GM18909 (cell line): ENCODE measurements around the gene SLCO2B1.

Experiments used
- ATAC-seq: cut with Tn5 transposase; IDR thresholded peaks from one replicate; pipeline ENCODE4 v1.9.1; 2021; ENCODE audit warnings: mild to moderate bottlenecking; ENCODE audit not compliant: unreplicated experiment, poor library complexity

Gene SLCO2B1

DNA sequence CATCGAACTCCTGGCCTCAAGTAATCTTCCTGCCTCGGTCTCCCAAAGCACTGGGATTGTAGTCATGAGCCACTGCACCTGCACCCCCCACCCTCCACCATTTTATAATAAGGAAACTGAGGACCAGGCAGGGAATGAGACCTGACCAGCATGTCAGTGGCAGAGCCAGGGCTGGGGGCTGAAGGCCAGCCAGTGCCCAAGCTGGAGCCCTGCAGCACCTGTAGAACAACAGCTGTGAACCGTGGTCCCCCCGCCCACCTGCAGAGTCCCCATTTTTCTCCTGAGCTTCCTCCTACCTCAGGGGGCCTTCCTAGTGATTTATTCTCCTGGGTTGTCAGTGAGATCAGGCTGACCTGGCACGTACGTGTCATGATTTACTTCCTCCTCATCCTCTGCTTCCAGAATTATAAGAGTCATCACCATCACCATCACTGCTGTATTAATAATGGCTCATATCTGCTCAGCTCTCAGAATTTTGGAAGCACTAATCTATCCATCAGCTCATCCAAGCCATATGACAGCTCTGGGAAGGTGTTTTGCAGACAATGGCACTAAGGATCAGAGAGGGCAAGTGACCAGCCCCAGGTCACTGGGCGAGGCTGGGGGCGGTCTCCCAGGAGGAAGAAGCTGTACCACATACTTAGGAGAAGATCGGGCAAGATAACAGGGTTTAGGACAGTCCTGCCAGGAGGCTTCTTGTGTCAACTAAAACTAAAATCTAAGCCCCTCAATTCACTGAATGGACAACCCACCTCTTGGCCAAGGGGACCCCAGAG is 5.5 kb upstream of the SLCO2B1 start:
- no peak for ATAC-seq

DNA sequence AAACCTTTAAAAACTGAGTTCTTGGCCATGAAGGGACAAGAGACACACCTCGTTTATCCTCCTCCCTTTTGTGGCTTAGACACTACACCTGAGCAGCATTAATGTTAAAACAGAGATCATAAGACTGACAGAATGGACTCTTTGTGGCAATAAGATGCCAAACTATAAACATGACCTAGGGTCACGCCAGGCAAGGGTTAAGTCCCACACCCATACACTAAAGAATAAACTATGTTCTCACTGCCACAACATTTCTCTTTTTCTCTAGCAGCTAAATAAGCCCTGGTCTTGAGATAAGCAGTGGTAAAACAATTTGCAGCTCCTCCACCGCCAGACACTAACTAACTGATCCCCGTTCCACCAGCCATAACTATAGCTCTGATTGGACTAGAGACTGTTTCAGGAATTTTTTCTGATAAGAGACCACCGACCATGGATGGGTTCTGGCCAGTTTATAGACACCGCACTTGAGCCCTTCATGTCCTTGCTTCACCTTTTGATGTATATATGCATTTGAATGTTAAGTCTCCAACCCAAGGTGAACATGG is 4.9 kb upstream of the SLCO2B1 start:
- ATAC-seq = no peak

DNA sequence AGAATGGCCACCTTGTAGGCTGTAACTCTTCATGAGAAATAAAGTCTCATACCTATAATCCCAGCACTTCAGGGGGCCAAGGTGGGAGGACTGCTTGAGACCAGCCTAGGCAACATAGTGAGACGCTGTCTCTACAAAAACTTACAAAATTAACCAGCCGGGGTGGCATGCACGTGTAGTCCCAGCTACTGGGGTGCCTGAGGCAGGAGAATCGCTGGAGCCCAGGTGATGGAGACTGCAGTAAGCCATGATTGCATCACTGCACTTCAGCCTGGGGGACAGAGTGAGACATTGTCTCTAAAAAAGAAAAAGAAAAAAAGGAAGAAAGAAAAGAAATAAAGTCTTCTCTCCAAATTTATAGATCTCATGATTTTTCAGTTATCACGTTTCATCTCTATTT is 4.2 kb upstream of the SLCO2B1 start:
- no peak for ATAC-seq

DNA sequence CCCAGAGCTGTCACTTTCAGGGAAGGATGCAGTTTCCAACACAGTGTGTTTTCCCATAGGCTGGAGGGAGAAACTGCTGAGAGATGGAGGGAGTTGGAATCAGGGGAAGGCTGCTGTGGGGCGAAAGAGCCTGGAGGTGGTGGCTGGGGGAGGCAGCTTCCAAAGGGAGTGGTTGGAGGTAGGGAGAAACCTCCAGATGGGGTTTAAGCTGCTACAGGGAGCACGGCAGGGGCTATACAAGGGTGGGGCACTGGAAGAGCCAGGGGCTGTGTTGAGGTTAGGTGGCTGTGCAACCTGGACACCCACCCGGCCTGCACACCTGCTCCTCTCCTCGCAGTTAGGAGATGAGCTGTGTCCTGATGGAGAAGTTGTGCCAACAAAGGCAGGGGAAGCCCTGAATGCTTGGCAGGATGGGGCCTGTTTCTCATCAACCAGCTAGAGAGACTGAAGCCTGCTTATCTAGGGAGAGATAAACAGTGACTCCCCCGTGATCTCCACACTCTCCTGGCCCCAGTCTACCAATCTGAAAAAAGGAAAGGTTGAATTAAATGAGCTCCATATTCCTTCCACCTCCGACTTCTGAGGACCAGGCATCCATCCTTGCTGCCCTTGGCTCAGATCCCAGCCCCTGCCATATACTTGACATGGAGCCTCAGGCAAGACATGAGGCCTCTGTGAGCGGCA is 3.6 kb upstream of the SLCO2B1 start:
- ATAC-seq = no peak

DNA sequence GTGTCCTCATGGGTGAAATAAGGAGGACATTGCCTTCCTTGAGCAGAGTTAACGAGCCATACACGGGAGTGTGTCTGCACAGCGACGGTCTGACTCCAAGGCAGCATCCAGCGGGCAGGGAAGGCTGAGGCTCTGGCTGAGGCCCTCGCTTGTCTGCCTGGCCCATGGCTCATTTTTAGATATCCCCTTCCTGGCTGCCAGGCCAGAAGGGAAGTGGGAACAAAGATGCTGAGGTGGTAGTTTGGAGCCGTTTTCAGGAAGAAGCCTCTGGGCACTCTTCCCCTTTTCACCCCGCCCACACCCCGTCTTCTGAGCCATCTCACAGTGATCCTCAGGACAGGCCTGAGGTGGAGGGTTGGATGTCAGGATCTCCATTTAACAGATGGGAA is 3.0 kb upstream of the SLCO2B1 start:
- ATAC-seq = no peak

DNA sequence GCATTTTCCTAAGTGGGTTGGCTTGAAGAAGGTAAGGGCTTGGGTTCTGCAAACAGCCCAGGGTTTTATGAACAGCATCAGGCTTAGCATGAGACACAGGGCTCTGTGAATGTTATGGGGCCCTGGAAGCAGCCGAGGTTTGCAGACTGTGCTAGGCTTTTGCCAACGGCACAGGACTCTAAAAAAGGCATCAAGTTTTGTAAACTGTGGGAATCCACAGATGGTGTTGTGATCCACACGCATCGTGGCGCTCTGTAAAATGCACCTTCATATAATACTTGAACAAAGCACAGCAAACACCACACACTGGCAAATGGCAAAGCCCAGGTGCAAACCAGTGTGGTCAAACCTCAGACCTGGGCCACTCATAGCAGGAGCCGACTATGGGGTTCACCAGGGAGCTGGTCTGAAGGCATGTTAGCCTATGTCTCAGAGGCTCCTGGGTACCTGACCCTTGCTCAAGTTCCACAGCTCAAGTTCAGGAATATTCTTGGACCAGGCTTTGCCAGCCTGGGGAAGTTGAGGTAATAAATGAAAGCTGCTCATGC is 2.4 kb upstream of the SLCO2B1 start:
- no peak for ATAC-seq

DNA sequence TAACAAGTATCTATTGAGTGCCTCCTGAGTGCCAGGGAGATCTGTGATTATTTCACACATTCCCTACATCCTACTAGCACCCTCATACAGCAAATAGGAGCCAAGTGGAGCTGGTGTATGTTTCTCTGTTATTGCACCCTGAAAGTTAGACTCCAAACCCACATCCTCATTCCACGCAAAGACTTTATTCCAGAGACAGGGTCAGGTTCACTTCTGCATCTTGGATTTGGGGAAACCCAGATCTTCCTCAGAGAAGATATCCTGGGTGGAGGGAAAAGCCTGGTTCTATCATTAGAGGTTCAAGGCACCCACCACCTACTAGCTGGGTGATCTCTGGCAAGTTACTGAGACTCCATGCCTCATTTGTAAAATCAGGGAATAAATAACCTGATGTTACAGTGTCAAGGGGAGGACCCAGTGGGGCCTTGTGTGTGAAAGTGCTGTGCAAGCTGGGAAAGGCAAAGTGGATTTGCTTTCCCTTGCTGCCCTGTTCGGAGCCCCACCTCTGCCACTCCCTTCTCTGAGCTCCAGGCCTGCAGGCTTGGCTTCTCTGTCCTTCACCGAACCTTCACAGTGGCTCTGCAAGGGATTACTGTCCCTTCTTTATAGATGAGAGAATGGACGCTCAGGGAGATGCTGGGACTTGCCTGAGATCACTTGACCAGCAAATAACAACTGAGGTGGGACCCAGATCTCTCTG is 991 bp upstream of the SLCO2B1 start:
- no peak for ATAC-seq

DNA sequence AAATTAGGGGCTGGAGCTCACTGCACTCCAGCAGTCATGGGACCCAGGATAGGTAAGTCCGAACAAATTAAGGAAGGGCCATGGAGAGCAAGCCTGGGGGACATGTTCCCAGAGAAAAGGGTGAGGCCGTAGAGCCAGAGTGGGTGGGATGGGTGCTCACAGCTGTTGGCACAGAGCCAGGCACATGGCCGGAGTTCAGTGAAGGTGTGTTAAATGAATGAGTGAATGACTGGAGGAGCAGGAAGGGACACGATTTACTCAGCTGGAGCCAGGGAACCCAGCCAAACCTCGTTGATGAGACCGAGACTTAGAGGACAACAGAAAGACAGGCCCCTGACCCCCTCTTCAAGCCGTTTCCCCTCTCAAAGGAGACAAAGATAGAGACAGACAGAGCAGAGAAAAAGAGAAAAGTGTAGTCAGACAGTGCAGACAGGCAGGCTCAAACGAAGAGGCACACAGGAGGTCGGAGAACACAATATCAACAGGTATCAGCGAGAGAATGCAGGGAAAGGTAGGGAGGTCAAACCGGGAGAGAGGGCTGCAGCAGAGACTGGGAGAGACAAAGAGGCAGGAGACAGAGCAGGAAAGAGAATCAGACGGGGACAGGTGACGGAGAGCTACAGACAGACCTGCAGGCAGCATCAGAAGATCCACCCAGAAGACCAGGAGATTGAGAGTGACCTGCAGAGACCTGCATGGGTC is 590 bp downstream of the SLCO2B1 start:
- ATAC-seq = no peak

DNA sequence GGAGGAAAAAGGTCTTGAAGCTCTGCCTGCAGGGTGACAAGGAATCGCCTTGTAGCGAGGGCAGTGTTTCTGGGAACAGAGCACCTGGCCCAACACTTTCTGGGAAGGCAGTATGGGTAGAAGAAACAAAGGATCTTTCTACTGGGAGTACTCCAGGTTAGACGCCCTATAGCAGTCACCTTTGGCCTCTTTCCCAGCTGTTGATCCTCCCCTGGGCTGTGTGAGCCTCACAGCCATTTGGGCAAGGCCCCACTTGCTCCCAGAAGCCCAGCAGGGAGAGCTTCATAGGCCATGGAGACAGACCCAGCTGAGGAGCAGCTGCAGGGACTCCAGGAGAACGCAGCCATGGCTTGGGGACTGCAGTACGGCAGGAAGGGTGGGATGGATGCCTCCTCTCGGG is 1.2 kb downstream of the SLCO2B1 start:
- no peak for ATAC-seq

DNA sequence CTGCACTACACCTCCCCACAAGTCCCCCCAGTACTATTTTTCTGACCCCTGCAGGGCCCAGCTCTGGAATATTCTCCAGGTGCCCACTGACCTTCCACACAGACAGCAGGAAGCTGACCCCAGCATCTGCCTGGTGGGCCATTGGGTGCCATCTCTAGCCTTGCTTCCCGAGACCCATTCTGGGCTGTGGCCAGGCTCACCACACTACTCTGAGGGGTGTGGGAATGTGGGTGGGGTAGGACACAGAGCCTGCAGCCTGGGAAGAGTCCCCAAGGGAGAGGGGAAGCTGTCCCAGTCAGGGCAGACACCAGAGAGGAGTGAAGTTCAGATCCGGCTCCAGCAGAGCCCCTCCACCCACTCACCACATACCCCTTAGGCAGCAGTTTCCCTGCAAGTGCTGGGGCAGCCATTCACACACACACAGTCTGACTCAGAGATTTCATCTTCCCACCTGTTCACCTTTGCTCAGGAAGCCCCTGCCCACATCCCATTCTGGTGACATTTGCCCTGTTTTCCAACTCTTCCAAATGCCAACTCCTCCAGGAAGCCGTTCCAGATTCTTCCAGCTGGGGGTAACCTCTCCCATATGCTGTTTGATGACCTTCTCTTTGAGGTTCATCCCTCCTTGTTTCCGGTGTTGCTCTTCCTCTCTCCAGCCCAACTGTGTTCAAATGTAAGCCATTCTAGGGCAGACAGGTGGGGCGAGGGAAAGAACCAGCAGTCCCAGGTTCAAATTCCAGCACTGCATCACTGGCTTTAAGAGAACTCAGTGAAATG is 1.9 kb downstream of the SLCO2B1 start:
- no peak for ATAC-seq

DNA sequence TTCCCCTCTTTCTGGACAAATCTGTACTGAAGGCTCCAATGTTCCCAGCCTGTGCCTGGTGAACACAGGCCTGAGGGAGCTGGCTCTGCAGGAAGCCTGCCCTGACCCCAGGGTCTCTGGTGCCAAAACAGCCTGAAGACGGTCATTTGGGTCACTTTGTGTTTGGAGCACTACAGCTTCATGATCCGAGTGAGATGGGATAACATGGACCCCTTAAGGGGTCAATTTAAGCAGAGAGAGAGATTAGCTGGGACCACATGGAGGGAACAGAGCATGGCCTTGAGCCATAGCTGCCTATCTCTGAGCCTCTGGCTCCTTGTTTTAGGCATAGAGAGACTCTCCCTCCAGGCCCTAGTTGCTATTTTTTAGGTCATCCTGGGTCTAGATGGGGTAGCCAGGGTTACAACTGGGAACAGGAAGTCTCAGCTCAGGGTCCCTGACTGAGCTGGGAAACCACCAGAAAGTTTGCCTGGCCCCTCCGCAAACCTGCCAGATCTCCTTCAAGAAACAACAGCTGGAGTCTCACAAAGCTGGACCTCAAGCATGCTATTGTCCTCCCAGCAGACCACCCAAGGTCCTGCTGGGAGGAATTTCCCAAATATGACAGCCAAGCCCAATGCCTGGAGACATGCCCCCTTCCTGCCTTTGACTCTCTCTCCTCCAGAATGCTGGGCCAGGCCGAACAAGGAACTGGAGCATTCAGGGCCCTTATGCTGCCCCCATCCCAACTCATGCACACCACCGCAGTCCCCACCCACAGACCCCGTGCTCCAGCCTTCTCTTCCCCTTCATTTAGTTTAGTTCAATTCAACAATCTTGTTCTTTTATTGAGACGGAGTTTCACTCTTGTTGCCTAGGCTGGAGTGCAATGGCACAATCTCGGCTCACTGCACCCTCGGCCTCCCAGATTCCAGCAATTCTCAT is 4.0 kb downstream of the SLCO2B1 start:
- ATAC-seq = no peak

DNA sequence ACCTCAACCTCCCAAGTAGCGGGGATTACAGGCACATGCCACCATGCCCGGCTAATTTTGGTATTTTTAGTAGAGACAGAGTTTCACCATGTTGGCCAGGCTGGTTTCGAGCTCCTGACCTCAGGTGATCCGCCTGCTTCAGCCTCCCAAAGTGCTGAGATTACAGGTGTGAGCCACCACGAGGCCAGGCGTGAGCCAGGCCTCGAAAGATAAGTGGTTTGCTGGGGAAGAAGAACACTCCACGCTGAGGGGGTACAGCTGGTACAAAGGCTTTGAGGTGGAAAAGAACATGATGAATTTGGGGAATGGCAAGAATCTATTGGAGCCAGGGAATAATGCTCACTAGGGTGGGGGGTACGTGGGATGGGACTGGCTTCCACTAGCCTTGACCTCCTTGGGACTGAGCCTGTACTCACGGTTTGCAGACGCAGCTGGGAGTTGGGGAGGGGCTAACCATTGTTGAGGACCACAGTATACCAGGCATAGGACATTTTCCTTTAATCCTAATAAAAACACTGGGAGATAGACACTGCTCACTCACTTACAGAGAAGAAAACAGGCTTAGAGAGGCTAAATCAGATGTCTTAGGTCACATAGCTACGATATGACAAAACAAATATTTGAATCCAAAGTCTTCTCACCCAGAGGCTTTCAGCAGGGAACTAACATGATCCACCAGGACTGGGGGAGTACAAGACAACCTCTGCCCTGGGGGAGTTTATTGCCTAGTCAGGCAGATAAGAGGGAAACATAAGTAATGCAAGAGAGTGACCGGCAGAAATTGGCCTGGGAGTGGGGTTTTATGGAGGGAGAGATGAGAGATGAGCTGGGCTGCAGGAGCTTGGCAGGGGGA is 4.9 kb downstream of the SLCO2B1 start:
- no peak for ATAC-seq

DNA sequence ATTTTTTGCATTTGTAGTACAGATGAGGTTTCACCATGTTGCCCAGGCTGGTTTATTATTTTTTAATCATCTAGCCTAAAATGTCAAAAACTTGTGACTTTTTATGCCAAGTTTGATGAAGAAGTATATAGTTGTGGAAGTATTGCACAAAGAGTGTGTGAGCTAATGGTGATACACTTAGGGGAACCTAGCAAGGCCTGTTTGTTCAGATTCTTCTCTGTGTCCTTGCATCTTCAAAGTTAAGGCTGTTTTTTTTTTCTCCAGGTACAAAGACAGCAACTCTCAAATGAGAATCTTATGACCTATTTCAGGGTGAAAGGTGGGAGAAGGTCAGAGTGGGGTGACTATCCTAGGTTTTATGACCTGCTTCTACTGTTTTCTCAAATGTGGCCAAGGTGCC is 7.3 kb downstream of the SLCO2B1 start:
- ATAC-seq = no peak

DNA sequence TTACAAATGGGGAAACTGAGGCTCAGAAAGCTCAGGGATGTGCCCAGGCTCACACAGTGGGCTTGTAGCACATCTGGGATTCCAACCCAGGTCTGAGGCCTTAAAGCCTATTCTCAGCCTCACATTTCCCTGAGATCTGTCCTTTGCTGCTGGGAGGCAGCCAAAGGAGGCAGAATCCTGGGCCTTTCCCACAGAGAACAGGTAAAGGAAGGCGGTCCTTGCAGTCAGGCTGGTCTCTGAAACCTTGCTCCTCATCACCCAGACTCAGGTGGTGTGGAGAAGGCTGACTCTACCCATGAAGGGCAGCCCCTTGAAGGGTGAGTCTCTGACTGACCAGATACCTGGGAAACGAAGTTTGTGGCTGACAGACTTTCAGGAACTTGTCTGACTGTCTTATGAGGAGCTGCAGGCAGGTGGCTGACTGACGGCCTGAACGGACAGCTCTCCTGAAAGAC is 7.8 kb downstream of the SLCO2B1 start:
- ATAC-seq = no peak

DNA sequence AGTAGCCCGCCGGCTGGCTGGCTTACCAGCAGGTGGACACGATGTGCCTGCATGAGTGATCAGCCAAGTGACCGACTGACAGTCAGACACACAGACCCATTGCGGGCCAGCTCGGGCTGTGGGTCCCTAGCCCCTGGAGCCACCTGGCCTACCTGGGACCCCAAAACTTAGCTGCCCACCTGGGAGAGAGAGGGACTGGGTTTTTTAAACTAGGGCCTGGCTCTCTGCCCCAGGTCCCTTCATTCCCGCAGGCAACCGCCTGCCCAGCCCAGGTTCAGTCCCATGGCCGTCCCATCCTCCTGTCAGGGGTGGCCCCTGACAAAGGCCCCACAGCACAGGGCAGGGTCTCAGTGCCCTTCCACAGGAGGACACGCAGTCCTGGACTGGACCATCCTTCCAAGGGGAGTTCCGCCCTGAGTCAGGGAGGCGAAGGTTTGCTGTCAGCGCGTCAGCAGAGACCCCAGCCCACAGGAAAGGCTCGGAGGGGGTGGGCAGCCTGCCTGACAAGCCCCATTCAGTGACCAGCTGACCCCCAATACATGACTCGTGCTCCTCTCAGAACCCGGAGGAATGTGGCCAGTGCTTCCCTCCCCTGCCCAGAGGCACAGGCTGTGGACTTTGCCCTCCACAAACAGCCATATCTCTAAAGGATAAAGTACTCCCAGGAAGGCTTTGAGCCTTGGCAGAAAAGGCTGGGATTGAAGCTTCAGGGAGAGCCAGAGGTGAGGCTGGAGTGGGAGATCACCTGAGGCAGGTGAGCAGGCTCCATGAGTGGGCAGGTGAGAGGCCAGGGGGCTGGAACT is 8.4 kb downstream of the SLCO2B1 start:
- ATAC-seq = no peak

DNA sequence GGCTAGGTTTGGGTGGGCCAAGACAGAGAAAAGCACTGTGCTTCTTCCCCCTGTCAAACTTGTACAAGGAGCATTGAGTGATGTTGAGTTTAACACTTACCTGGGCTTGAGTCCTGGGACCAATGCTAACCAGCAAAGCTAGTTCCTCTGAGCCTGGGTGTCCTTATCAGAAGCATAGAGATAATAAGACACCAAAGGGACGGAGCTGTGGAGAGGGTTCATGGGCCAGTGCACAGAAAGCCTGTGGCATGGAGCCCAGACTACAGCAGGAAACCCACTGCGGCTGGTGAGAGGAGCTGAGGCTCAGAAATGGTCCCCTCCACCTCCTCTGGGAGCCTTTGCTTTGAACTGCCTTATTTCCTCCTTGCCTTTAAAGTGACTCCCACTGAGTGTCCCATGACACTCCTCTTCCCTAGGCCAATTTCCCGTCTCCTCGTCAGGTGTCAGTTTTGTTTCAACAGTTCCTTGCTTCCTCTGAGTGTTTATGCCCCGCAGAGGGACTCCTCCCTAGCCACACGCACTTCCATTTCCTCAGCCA is 9.4 kb downstream of the SLCO2B1 start:
- no peak for ATAC-seq
